ENCODE data around the gene NEUROD1.
A peak's percentile ranks its signal among the peaks of the same experiment; 100 is the strongest.

GRCh38 chr2:181715033-181715630 is 34.8 kb upstream of the NEUROD1 start:
- TF ChIP-seq CTCF (conservative IDR thresholded peaks at IDR 0.05; ENCODE audit: low read length) (peak; percentile 92), EZH2phosphoT487 (IDR thresholded peaks at IDR 0.05; ENCODE audit: borderline replicate concordance, low read depth, low read length) (no peak)

Data from OCI-LY7 (cell line).